ENCODE results near the gene CCSER1. TPM values are rescaled to one million over a fixed set of nuclear protein-coding genes. Genes with fewer than 3 reads are reported as not detected.
"Not testable (repeated sequence)": the region's sequence is repeated elsewhere in the genome, so short reads cannot be mapped to it uniquely, and the experiment has no call there.

CCSER1 gene
- total RNA-seq, 1 donor from 2014 or later: 0.23 TPM

GRCh38 chr4:90641861-90642599, 514.8 kb downstream of the CCSER1 start:
- DNase-seq (ENCODE audit: low spot score) (no peak), ATAC-seq (no peak)

- ATAC-seq (no peak), DNase-seq (ENCODE audit: low spot score) (no peak)
Measured at GRCh38 chr4:90643156-90643555, 516.0 kb downstream of the CCSER1 start.

- DNase-seq (ENCODE audit: low spot score) (no peak), ATAC-seq (no peak)
Measured at GRCh38 chr4:90648311-90648710, 521.1 kb downstream of the CCSER1 start.

- ATAC-seq: no peak
- DNase-seq (ENCODE audit: low spot score): no peak
Measured at GRCh38 chr4:90648791-90649190, 521.6 kb downstream of the CCSER1 start.

GRCh38 chr4:90660672-90661071, 533.5 kb downstream of the CCSER1 start:
- no peak for DNase-seq (ENCODE audit: low spot score)

GRCh38 chr4:90670183-90670582, 543.0 kb downstream of the CCSER1 start:
- DNase-seq (ENCODE audit: low spot score) (no peak), ATAC-seq (no peak)

More at GRCh38 chr4:90660672-90661071, 533.5 kb downstream of the CCSER1 start:
- no peak for ATAC-seq

- ATAC-seq (no peak), DNase-seq (ENCODE audit: low spot score) (no peak)
Measured at GRCh38 chr4:90689739-90690138, 562.5 kb downstream of the CCSER1 start.

- ATAC-seq (no peak), DNase-seq (ENCODE audit: low spot score) (no peak)
Measured at GRCh38 chr4:90695411-90695810, 568.2 kb downstream of the CCSER1 start.

GRCh38 chr4:90705501-90705900, 578.3 kb downstream of the CCSER1 start:
- DNase-seq (ENCODE audit: low spot score); ATAC-seq: not testable (repeated sequence)

- ATAC-seq (no peak), DNase-seq (ENCODE audit: low spot score) (no peak)
Measured at GRCh38 chr4:90715242-90715641, 588.0 kb downstream of the CCSER1 start.

GRCh38 chr4:90718931-90719330, 591.7 kb downstream of the CCSER1 start:
- DNase-seq (ENCODE audit: low spot score) (no peak), ATAC-seq (no peak)

- DNase-seq (ENCODE audit: low spot score) (no peak), ATAC-seq (no peak)
Measured at GRCh38 chr4:90727938-90728337, 600.7 kb downstream of the CCSER1 start.

- DNase-seq (ENCODE audit: low spot score) (no peak), ATAC-seq (no peak)
Measured at GRCh38 chr4:90730752-90731151, 603.6 kb downstream of the CCSER1 start.

- ATAC-seq: no peak
- DNase-seq (ENCODE audit: low spot score): no peak
Measured at GRCh38 chr4:90733211-90733610, 606.0 kb downstream of the CCSER1 start.

GRCh38 chr4:90745176-90745575, 618.0 kb downstream of the CCSER1 start:
- ATAC-seq: no peak

GRCh38 chr4:90753068-90753467, 625.9 kb downstream of the CCSER1 start:
- ATAC-seq: no peak
- no peak for DNase-seq (ENCODE audit: low spot score)

More at GRCh38 chr4:90745176-90745575, 618.0 kb downstream of the CCSER1 start:
- DNase-seq (ENCODE audit: low spot score): no peak

GRCh38 chr4:90757534-90758060, 630.4 kb downstream of the CCSER1 start:
- ATAC-seq: no peak
- DNase-seq (ENCODE audit: low spot score): no peak

- DNase-seq (ENCODE audit: low spot score) (no peak), ATAC-seq (no peak)
Measured at GRCh38 chr4:90760059-90760458, 632.9 kb downstream of the CCSER1 start.

GRCh38 chr4:90766837-90767236, 639.6 kb downstream of the CCSER1 start:
- DNase-seq (ENCODE audit: low spot score): no peak
- ATAC-seq: no peak

GRCh38 chr4:90769251-90769650, 642.1 kb downstream of the CCSER1 start:
- ATAC-seq: no peak
- no peak for DNase-seq (ENCODE audit: low spot score)

- ATAC-seq (no peak), DNase-seq (ENCODE audit: low spot score) (no peak)
Measured at GRCh38 chr4:90780193-90780592, 653.0 kb downstream of the CCSER1 start.

- ATAC-seq (no peak), DNase-seq (ENCODE audit: low spot score) (no peak)
Measured at GRCh38 chr4:90786602-90787001, 659.4 kb downstream of the CCSER1 start.

- ATAC-seq (no peak), DNase-seq (ENCODE audit: low spot score) (no peak)
Measured at GRCh38 chr4:90792696-90793095, 665.5 kb downstream of the CCSER1 start.

All from left lobe of liver (tissue), 2 donors.